Measurements from ENCODE around the gene TSTD1. TPM values are rescaled to one million over a fixed set of nuclear protein-coding genes. Genes with fewer than 3 reads are reported as not detected.

The TSTD1 gene
- total and polyA plus RNA-seq, 10 of the 15 experiments (the other 5 are each of a cell fraction or from before 2014, with no cell fraction given), result 33.3 to 145 (median 89.4) TPM

DNA sequence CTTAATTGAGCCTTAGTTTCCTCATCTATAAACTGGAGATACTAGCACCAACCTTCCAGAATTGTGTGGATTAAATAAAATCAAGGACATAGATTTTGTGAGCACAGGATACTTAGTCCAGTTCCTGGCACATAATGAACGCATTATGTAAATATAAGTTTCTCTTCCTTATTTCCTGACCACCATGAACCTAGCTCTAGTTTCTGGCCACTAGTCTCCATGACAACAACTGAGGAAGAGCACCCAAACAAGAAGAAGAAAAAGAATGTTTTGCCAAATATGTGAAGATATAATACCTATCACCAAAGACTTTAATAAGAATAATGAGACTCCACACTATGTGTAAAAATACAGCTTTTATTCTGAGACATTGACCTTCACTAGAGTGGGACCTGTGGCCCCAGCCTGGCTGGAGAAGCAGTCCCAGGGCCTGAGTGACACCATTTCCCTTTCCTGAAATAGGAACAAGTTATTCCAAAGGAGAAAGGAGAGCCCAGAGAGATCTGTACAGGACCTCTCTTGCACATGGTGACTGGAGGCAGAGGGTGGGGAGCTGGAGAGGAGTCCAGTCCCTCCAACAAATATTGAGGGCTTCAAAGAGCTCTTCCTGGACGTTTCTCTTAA lies 8.0 kb upstream of the TSTD1 start (continued):
- TF ChIP-seq, protein P1, sequence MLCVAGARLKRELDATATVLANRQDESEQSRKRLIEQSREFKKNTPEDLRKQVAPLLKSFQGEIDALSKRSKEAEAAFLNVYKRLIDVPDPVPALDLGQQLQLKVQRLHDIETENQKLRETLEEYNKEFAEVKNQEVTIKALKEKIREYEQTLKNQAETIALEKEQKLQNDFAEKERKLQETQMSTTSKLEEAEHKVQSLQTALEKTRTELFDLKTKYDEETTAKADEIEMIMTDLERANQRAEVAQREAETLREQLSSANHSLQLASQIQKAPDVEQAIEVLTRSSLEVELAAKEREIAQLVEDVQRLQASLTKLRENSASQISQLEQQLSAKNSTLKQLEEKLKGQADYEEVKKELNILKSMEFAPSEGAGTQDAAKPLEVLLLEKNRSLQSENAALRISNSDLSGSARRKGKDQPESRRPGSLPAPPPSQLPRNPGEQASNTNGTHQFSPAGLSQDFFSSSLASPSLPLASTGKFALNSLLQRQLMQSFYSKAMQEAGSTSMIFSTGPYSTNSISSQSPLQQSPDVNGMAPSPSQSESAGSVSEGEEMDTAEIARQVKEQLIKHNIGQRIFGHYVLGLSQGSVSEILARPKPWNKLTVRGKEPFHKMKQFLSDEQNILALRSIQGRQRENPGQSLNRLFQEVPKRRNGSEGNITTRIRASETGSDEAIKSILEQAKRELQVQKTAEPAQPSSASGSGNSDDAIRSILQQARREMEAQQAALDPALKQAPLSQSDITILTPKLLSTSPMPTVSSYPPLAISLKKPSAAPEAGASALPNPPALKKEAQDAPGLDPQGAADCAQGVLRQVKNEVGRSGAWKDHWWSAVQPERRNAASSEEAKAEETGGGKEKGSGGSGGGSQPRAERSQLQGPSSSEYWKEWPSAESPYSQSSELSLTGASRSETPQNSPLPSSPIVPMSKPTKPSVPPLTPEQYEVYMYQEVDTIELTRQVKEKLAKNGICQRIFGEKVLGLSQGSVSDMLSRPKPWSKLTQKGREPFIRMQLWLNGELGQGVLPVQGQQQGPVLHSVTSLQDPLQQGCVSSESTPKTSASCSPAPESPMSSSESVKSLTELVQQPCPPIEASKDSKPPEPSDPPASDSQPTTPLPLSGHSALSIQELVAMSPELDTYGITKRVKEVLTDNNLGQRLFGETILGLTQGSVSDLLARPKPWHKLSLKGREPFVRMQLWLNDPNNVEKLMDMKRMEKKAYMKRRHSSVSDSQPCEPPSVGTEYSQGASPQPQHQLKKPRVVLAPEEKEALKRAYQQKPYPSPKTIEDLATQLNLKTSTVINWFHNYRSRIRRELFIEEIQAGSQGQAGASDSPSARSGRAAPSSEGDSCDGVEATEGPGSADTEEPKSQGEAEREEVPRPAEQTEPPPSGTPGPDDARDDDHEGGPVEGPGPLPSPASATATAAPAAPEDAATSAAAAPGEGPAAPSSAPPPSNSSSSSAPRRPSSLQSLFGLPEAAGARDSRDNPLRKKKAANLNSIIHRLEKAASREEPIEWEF (IDR thresholded peaks at IDR 0.05; ENCODE audit: insufficient replicate concordance, low read depth, low read length), result no peak
- TF ChIP-seq SREBF2 (IDR thresholded peaks at IDR 0.05; ENCODE audit: low read length) (no peak), JUNB (IDR thresholded peaks at IDR 0.05) (no peak; the same call in 1 of the 2 replicates), ZNF622 (IDR thresholded peaks at IDR 0.05) (no peak), NFYB (IDR thresholded peaks at IDR 0.05; ENCODE audit: insufficient read depth, low read depth, low read length) (no peak), CHD2 (IDR thresholded peaks at IDR 0.05; ENCODE audit: borderline replicate concordance, low read depth, low read length) (0 out of 2 replicates have a peak, but pooled peaks have one; percentile 22), CBX3 (IDR thresholded peaks at IDR 0.05; ENCODE audit: borderline replicate concordance, low read depth) (no peak), PAX5 (IDR thresholded peaks at IDR 0.05; ENCODE audit: borderline replicate concordance, low read depth, low read length) (no peak), SRF (IDR thresholded peaks at IDR 0.05; ENCODE audit: low read depth in 2 of 2, low read length in 2 of 2) (no peak), CEBPB (IDR thresholded peaks at IDR 0.05; ENCODE audit: borderline replicate concordance in 1 of 2, low read depth in 2 of 2, low read length in 2 of 2) (no peak), HDAC6 (IDR thresholded peaks at IDR 0.05; ENCODE audit: unreplicated experiment) (no peak), GATAD2B (conservative IDR thresholded peaks at IDR 0.05; ENCODE audit: low read depth) (no peak), SPI1 (IDR thresholded peaks at IDR 0.05; ENCODE audit: borderline replicate concordance, insufficient read depth, low read depth, low read length) (peak; percentile 97), DPF2 (IDR thresholded peaks at IDR 0.05) (peak; percentile 92; the same call in 1 of the 2 replicates)
- TF ChIP-seq, protein P2, sequence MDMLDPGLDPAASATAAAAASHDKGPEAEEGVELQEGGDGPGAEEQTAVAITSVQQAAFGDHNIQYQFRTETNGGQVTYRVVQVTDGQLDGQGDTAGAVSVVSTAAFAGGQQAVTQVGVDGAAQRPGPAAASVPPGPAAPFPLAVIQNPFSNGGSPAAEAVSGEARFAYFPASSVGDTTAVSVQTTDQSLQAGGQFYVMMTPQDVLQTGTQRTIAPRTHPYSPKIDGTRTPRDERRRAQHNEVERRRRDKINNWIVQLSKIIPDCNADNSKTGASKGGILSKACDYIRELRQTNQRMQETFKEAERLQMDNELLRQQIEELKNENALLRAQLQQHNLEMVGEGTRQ (IDR thresholded peaks at IDR 0.05; ENCODE audit: borderline replicate concordance, low read depth, low read length), result no peak
